NCI-H2196 (cell line): ENCODE measurements around the gene PAQR7.
A peak's percentile ranks its signal among the peaks of the same experiment; 100 is the strongest.

ENCODE experiments used
- DNase-seq: peaks from one replicate; lab custom pipeline; 2025; ENCODE audit not compliant: unreplicated experiment; lab: John Stamatoyannopoulos, UW

Gene PAQR7

GRCh38 chr1:25903986-25904385 lies 28.5 kb upstream of the PAQR7 start:
- no peak for DNase-seq

GRCh38 chr1:25902462-25902861 lies 27.0 kb upstream of the PAQR7 start:
- no peak for DNase-seq

- DNase-seq = no peak
Observed at GRCh38 chr1:25900219-25900618, 24.7 kb upstream of the PAQR7 start.

- no peak for DNase-seq
Observed at GRCh38 chr1:25899792-25900191, 24.3 kb upstream of the PAQR7 start.

- no peak for DNase-seq
Observed at GRCh38 chr1:25898223-25899015, 22.9 kb upstream of the PAQR7 start.

GRCh38 chr1:25897754-25898153 lies 22.2 kb upstream of the PAQR7 start:
- no peak for DNase-seq

GRCh38 chr1:25896266-25896665 lies 20.8 kb upstream of the PAQR7 start:
- peak; percentile 43 for DNase-seq

- peak; percentile 87 for DNase-seq
Observed at GRCh38 chr1:25895365-25895990, 20.0 kb upstream of the PAQR7 start.

- no peak for DNase-seq
Observed at GRCh38 chr1:25893116-25893515, 17.6 kb upstream of the PAQR7 start.

GRCh38 chr1:25891606-25892005 lies 16.1 kb upstream of the PAQR7 start:
- DNase-seq = no peak

GRCh38 chr1:25890239-25891034 lies 14.9 kb upstream of the PAQR7 start:
- peak; percentile 39 for DNase-seq

GRCh38 chr1:25889470-25889869 lies 14.0 kb upstream of the PAQR7 start:
- DNase-seq = peak; percentile 83

GRCh38 chr1:25888426-25888987 lies 13.0 kb upstream of the PAQR7 start:
- DNase-seq = no peak

GRCh38 chr1:25885602-25886001 lies 10.1 kb upstream of the PAQR7 start:
- DNase-seq = no peak

- no peak for DNase-seq
Observed at GRCh38 chr1:25881266-25881665, 5.8 kb upstream of the PAQR7 start.

- DNase-seq = no peak
Observed at GRCh38 chr1:25880518-25880917, 5.0 kb upstream of the PAQR7 start.

- no peak for DNase-seq
Observed at GRCh38 chr1:25879675-25880074, 4.2 kb upstream of the PAQR7 start.

- DNase-seq = no peak
Observed at GRCh38 chr1:25878690-25879089, 3.2 kb upstream of the PAQR7 start.

GRCh38 chr1:25877155-25877554 lies 1.6 kb upstream of the PAQR7 start:
- no peak for DNase-seq

GRCh38 chr1:25876693-25877077 lies 1.2 kb upstream of the PAQR7 start:
- no peak for DNase-seq

- no peak for DNase-seq
Observed at GRCh38 chr1:25875856-25876692, 566 bp upstream of the PAQR7 start.
